ENCODE measurements around the gene LRRC74A. TPM values are rescaled to one million over a fixed set of nuclear protein-coding genes. Genes with fewer than 3 reads are reported as not detected.
"Not testable (repeated sequence)": the region's sequence is repeated elsewhere in the genome, so short reads cannot be mapped to it uniquely, and the experiment has no call there.

LRRC74A gene
- total RNA-seq, 1 donor from 2014 or later, result not detected

GRCh38 chr14:76911473-76911872, 85.3 kb downstream of the LRRC74A start:
- Histone ChIP-seq H3K9me3 (no peaks in the 10 kb centered on the region), H3K27ac (no peak overlapping the region), H3K27me3 (ENCODE audit: low read depth) (no peaks in the 10 kb centered on the region), H3K4me3 (no peak overlapping the region), H3K4me1 (peaks cover 23% of the 10 kb centered on the region), H3K36me3 (no peaks in the 10 kb centered on the region)
- no peak for TF ChIP-seq CTCF (IDR thresholded peaks at IDR 0.05)
- DNase-seq (no peak), ATAC-seq (no peak)
- intact Hi-C loops (cut with DNase I), result no loop called here

GRCh38 chr14:76914533-76915081, 88.4 kb downstream of the LRRC74A start:
- DNase-seq, ATAC-seq: not testable (repeated sequence)
- intact Hi-C loops (cut with DNase I), result loop anchor here (5.0 kb wide), 1 partner anchor 138 kb away; no protein-coding TSS in a partner anchor

GRCh38 chr14:76916040-76916715, 90.0 kb downstream of the LRRC74A start:
- Histone ChIP-seq H3K4me1 (peaks cover 57% of the 10 kb centered on the region), H3K36me3 (no peaks in the 10 kb centered on the region), H3K27ac (no peak overlapping the region), H3K27me3 (ENCODE audit: low read depth) (no peaks in the 10 kb centered on the region), H3K4me3 (no peak overlapping the region), H3K9me3 (no peaks in the 10 kb centered on the region)
- ATAC-seq (no peak), DNase-seq (no peak)
- intact Hi-C loops (cut with DNase I), result loop anchor here (5.0 kb wide), 1 partner anchor 136 kb away; no protein-coding TSS in a partner anchor
- no peak for TF ChIP-seq CTCF (IDR thresholded peaks at IDR 0.05)

More at GRCh38 chr14:76914533-76915081, 88.4 kb downstream of the LRRC74A start:
- not testable (repeated sequence) for H3K36me3 ChIP-seq; H3K4me3 ChIP-seq; H3K27me3 ChIP-seq (ENCODE audit: low read depth); H3K9me3 ChIP-seq; H3K27ac ChIP-seq
- H3K4me1 ChIP-seq, result peaks cover 45% of the 10 kb centered on the region

GRCh38 chr14:76917158-76917596, 91.0 kb downstream of the LRRC74A start:
- Histone ChIP-seq H3K9me3 (no peaks in the 10 kb centered on the region), H3K27me3 (ENCODE audit: low read depth) (no peaks in the 10 kb centered on the region), H3K4me1 (peaks cover 57% of the 10 kb centered on the region), H3K4me3 (no peak overlapping the region), H3K27ac (peak overlapping the region; percentile 93), H3K36me3 (no peaks in the 10 kb centered on the region)
- DNase-seq, result no peak
- ATAC-seq, result no peak
- peak; percentile 44 for TF ChIP-seq CTCF (IDR thresholded peaks at IDR 0.05)
- intact Hi-C loops (cut with DNase I), result loop anchor here (5.0 kb wide), 1 partner anchor 135 kb away; no protein-coding TSS in a partner anchor

- DNase-seq, result peak; percentile 71
- no peak for TF ChIP-seq CTCF (IDR thresholded peaks at IDR 0.05)
Observed at GRCh38 chr14:76917745-76918255, 91.6 kb downstream of the LRRC74A start.

More at GRCh38 chr14:76917745-76918255, 91.6 kb downstream of the LRRC74A start:
- ATAC-seq, result peak; percentile 2 to 3
- no peak overlapping the region for H3K4me3 ChIP-seq
- intact Hi-C loops (cut with DNase I), result loop anchor here (5.0 kb wide), 1 partner anchor 135 kb away; no protein-coding TSS in a partner anchor
- H3K36me3 ChIP-seq, result no peaks in the 10 kb centered on the region
- H3K9me3 ChIP-seq, result no peaks in the 10 kb centered on the region
- H3K4me1 ChIP-seq, result peaks cover 57% of the 10 kb centered on the region
- H3K27ac ChIP-seq, result peak overlapping the region; percentile 93
- no peaks in the 10 kb centered on the region for H3K27me3 ChIP-seq (ENCODE audit: low read depth)
